ENCODE data around the gene AP5S1. TPM values are rescaled to one million over a fixed set of nuclear protein-coding genes. Genes with fewer than 3 reads are reported as not detected.
A peak's percentile ranks its signal among the peaks of the same experiment; 100 is the strongest.

AP5S1 gene
- total and polyA plus RNA-seq, 2 of the 13 experiments (the other 11 are each of a cell fraction or from before 2014, with no cell fraction given), result 7.9 to 23.2 TPM

DNA sequence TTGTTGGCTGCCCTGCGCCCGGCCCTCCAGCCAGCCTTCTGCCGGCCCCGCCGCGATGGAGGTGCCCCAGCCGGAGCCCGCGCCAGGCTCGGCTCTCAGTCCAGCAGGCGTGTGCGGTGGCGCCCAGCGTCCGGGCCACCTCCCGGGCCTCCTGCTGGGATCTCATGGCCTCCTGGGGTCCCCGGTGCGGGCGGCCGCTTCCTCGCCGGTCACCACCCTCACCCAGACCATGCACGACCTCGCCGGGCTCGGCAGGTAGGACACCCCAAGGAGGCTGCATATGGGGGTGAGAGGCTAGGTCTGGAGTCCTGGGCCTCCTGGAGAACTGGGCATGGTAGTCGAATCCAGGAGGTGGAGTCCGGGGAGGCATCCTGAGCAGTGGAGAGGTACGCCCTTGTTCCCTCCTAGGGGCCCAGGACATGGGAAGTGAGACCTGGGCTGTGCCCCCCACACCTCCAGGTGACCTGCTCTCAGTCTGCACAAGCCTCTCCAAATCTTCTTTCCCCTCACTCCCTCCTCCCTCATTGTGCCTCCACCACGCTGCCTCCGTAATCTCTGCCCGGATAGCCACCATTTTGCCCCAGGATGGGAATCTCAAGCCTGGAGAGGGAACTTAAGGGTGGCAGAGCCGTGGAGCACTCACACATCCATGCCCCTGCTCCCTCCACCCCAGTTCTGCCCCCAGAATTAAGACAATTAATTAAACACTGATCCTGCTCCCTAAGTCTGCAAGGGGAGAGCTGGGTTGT lies 23.7 kb upstream of the AP5S1 start (continued):
- TF ChIP-seq TFDP1 (CRISPR knock-in tag; IDR thresholded peaks at IDR 0.05; ENCODE audit: borderline replicate concordance) (no peak), MBD4 (IDR thresholded peaks at IDR 0.05; ENCODE audit: borderline replicate concordance, low read length) (no peak), ZNF556 (CRISPR knock-in tag; IDR thresholded peaks at IDR 0.05; ENCODE audit: borderline replicate concordance) (0 out of 2 replicates have a peak, but pooled peaks have one; percentile 28), CHCHD3 (CRISPR knock-in tag; IDR thresholded peaks at IDR 0.05) (no peak; the same call in 1 of the 2 replicates), TCF7 (IDR thresholded peaks at IDR 0.05; ENCODE audit: low read depth) (no peak), ZNF792 (CRISPR knock-in tag; IDR thresholded peaks at IDR 0.05) (0 out of 2 replicates have a peak, but pooled peaks have one; percentile 14), POLR2G (IDR thresholded peaks at IDR 0.05; ENCODE audit: low read depth, low read length) (no peak; the same call in 1 of the 2 replicates), HOXA9 (CRISPR knock-in tag; IDR thresholded peaks at IDR 0.05; ENCODE audit: borderline replicate concordance) (no peak; the same call in 1 of the 2 replicates), DNMT1 (CRISPR knock-in tag; IDR thresholded peaks at IDR 0.05) (peak; percentile 26; the same call in 1 of the 2 replicates), ZFY (CRISPR knock-in tag; IDR thresholded peaks at IDR 0.05) (0 out of 2 replicates have a peak, but pooled peaks have one; percentile 2), ZNF232 (CRISPR knock-in tag; IDR thresholded peaks at IDR 0.05; ENCODE audit: borderline replicate concordance) (no peak), ZNF337 (CRISPR knock-in tag; IDR thresholded peaks at IDR 0.05; ENCODE audit: borderline replicate concordance, low read depth) (no peak), SPEN (CRISPR knock-in tag; IDR thresholded peaks at IDR 0.05; ENCODE audit: low read depth) (0 out of 2 replicates have a peak, but pooled peaks have one; percentile 22), FOXK2 (IDR thresholded peaks at IDR 0.05) (no peak), CBX5 (CRISPR knock-in tag; IDR thresholded peaks at IDR 0.05; ENCODE audit: borderline replicate concordance) (no peak), ZNF543 (CRISPR knock-in tag; IDR thresholded peaks at IDR 0.05) (no peak), HIC2 (CRISPR knock-in tag; IDR thresholded peaks at IDR 0.05; ENCODE audit: low read depth) (0 out of 2 replicates have a peak, but pooled peaks have one; percentile 14), RORA (CRISPR knock-in tag; IDR thresholded peaks at IDR 0.05) (no peak), ZNF34 (CRISPR knock-in tag; IDR thresholded peaks at IDR 0.05; ENCODE audit: borderline replicate concordance) (no peak), ZNF205 (CRISPR knock-in tag; IDR thresholded peaks at IDR 0.05) (0 out of 2 replicates have a peak, but pooled peaks have one; percentile 2)
- TF ChIP-seq, protein P1, sequence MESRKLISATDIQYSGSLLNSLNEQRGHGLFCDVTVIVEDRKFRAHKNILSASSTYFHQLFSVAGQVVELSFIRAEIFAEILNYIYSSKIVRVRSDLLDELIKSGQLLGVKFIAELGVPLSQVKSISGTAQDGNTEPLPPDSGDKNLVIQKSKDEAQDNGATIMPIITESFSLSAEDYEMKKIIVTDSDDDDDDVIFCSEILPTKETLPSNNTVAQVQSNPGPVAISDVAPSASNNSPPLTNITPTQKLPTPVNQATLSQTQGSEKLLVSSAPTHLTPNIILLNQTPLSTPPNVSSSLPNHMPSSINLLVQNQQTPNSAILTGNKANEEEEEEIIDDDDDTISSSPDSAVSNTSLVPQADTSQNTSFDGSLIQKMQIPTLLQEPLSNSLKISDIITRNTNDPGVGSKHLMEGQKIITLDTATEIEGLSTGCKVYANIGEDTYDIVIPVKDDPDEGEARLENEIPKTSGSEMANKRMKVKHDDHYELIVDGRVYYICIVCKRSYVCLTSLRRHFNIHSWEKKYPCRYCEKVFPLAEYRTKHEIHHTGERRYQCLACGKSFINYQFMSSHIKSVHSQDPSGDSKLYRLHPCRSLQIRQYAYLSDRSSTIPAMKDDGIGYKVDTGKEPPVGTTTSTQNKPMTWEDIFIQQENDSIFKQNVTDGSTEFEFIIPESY (CRISPR knock-in tag; IDR thresholded peaks at IDR 0.05), result no peak
- TF ChIP-seq, protein P2, sequence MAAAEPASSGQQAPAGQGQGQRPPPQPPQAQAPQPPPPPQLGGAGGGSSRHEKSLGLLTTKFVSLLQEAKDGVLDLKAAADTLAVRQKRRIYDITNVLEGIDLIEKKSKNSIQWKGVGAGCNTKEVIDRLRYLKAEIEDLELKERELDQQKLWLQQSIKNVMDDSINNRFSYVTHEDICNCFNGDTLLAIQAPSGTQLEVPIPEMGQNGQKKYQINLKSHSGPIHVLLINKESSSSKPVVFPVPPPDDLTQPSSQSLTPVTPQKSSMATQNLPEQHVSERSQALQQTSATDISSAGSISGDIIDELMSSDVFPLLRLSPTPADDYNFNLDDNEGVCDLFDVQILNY (CRISPR knock-in tag; conservative IDR thresholded peaks at IDR 0.05), result no peak
- TF ChIP-seq, protein P3, sequence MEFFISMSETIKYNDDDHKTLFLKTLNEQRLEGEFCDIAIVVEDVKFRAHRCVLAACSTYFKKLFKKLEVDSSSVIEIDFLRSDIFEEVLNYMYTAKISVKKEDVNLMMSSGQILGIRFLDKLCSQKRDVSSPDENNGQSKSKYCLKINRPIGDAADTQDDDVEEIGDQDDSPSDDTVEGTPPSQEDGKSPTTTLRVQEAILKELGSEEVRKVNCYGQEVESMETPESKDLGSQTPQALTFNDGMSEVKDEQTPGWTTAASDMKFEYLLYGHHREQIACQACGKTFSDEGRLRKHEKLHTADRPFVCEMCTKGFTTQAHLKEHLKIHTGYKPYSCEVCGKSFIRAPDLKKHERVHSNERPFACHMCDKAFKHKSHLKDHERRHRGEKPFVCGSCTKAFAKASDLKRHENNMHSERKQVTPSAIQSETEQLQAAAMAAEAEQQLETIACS (CRISPR knock-in tag; IDR thresholded peaks at IDR 0.05), result no peak

Measured in HepG2 (cell line).